GM19455 (cell line): ENCODE measurements around the gene WDR45B.

Experiments
- ATAC-seq: cut with Tn5 transposase; IDR thresholded peaks from one replicate; pipeline ENCODE4 v1.9.1; 2021; ENCODE audit not compliant: unreplicated experiment

The WDR45B gene

GRCh38 chr17:82648165-82648668 lies at the start of gene WDR45B:
TSS of gene WDR45B (minus strand) at chr17:82648444. CDS start at chr17:82648340, 104 bp downstream.
- ATAC-seq: peak; percentile 70

GRCh38 chr17:82697808-82698064 lies 49.5 kb upstream of the WDR45B start:
- ATAC-seq: no peak

GRCh38 chr17:82696916-82697807 lies 48.9 kb upstream of the WDR45B start:
- ATAC-seq: no peak

- ATAC-seq: no peak
Measured at GRCh38 chr17:82696259-82696658, 48.0 kb upstream of the WDR45B start.

- ATAC-seq: no peak
Measured at GRCh38 chr17:82694647-82695046, 46.4 kb upstream of the WDR45B start.

- ATAC-seq: no peak
Measured at GRCh38 chr17:82693168-82693867, 45.1 kb upstream of the WDR45B start.

GRCh38 chr17:82692268-82692667 lies 44.0 kb upstream of the WDR45B start:
- no peak for ATAC-seq

GRCh38 chr17:82691714-82692113 lies 43.5 kb upstream of the WDR45B start:
- no peak for ATAC-seq

- ATAC-seq: no peak
Measured at GRCh38 chr17:82690786-82691489, 42.7 kb upstream of the WDR45B start.

GRCh38 chr17:82689077-82689476 lies 40.8 kb upstream of the WDR45B start:
- no peak for ATAC-seq

GRCh38 chr17:82687871-82688270 lies 39.6 kb upstream of the WDR45B start:
- no peak for ATAC-seq

GRCh38 chr17:82687375-82687861 lies 39.2 kb upstream of the WDR45B start:
- no peak for ATAC-seq

GRCh38 chr17:82686366-82687324 lies 38.4 kb upstream of the WDR45B start:
- no peak for ATAC-seq

- ATAC-seq: no peak
Measured at GRCh38 chr17:82685291-82685690, 37.0 kb upstream of the WDR45B start.

- ATAC-seq: no peak
Measured at GRCh38 chr17:82684228-82684841, 36.1 kb upstream of the WDR45B start.

- no peak for ATAC-seq
Measured at GRCh38 chr17:82683534-82683933, 35.3 kb upstream of the WDR45B start.

GRCh38 chr17:82681547-82681946 lies 33.3 kb upstream of the WDR45B start:
- no peak for ATAC-seq

- no peak for ATAC-seq
Measured at GRCh38 chr17:82679586-82680465, 31.6 kb upstream of the WDR45B start.
